RPMI7951 (cell line): ENCODE results near the gene STX18. TPM values are rescaled to one million over a fixed set of nuclear protein-coding genes. Genes with fewer than 3 reads are reported as not detected.
"Not testable (repeated sequence)": the region's sequence is repeated elsewhere in the genome, so short reads cannot be mapped to it uniquely, and the experiment has no call there.

Source experiments
- DNase-seq: peaks from one replicate; pipeline ENCODE4 v3.0.0-alpha.2; 2012; ENCODE audit warnings: low read depth
- total RNA-seq: library from RNA; depleted of rRNA; stranded (reverse); fragments of >200 nt; shearing (Covaris generic); gene quantifications from 2 replicates; pipeline ENCODE4 v1.2.3, GENCODE V29; 2014

STX18 gene
- total RNA-seq, 1 experiment from 2014 or later, result 21.5 TPM

- DNase-seq, result not testable (repeated sequence)
These were observed 119.7 kb downstream of the STX18 start for GRCh38 chr4:4422117-4422516.

DNA sequence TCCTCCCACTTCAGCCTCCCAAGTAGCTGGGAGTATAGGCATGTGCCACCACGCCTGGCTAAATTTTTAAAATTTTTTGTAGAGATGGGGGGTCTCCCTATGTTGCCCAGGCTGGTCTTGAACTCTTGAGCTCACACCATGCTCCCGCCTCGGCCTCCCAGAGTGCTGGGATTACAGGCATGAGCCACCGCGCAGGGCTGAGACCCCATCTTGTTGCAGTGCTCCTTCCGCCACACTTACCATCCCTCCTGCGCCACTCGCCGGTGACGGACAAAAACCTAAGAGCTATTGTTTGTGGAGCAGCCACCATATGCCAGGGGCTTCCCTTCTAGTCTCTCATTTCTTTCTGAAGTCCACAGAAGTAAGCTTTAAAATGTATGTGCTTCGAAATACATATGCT is 120.5 kb downstream of the STX18 start:
- DNase-seq, result no peak

DNA sequence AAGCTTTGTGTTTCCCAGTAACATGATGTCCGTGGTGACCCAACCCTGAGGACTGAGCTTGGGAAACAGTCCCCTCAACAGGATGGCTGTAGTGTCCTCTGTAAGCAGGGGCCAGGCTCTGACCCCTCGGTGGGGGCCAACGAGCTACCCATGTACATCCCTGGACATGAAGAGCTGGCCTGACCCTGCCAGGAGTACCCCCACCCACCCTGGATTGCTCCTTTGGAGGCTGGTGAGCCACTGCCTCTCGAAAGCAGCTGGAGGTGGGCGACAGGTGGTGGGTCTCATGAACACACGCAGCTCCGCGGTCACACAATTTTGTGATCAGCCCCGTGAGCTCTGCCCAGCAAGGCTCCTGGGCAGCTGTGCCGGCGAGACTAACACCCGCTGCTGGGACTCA is 121.4 kb downstream of the STX18 start:
- DNase-seq, result no peak

DNA sequence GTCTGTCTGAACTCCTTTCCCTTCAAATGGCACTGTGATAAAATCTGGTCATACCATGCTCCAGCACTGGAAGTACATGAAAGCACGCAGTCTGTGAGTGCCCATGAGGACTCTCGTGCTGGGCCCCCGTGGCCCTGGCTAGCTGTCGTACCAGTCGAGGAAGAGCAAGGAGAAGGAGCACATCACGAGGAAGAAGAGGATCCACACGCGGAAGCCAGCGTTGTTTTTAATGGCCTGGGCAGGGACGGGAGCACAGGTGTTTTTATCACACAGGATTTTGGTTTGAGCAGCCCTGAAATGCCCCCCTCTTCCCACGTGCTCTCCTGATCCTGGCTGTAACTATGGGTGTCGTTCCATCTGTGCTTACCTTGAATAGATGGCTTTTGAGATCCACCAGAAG is 122.0 kb downstream of the STX18 start:
- DNase-seq, result no peak

- no peak for DNase-seq
These were observed 123.0 kb downstream of the STX18 start for GRCh38 chr4:4418676-4419390.

- no peak for DNase-seq
These were observed 124.0 kb downstream of the STX18 start for GRCh38 chr4:4417886-4418285.

- DNase-seq, result no peak
These were observed 124.9 kb downstream of the STX18 start for GRCh38 chr4:4416981-4417380.

GRCh38 chr4:4415806-4416805 is 125.7 kb downstream of the STX18 start:
- DNase-seq, result no peak

- DNase-seq, result no peak
These were observed 126.6 kb downstream of the STX18 start for GRCh38 chr4:4415107-4415805.

DNA sequence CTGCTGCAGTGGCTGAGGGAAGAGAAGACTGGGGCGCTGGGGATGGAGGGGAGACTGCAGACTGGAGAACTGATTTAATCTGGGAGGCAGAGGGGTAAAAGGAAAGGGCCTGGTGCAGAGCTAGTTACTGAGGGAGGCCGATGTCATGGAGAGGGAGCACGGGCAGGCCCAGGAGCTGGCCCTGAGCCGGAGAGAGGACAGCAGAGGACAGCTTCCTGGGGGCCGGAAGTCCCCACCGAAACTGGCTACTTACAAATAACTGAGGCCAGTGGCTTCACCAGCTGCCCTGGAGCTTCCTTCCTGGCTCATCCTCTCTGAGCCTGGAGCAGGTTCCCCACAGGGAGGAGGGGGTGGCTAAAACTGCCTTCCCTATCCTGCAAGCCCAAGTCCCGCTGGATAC is 128.0 kb downstream of the STX18 start:
- DNase-seq, result no peak

DNA sequence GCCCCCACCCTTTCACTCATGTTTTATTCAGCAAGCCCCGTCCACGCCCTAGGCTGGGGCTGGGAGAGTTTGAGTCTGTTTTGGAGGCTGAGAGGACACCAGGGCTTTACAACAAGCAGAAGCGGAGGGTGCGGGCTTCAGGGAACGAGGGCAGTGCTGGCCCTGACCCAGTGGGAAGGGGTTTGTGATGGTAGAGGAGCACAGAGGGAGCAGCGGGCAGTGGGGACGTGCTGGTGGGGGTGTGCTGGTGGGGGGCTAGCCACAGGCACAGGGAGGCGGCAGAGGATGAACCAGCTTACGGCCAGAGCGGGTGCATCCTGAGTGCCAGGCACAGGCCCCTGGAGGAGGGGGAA is 128.5 kb downstream of the STX18 start:
- no peak for DNase-seq

GRCh38 chr4:4412641-4413372 is 129.0 kb downstream of the STX18 start:
- DNase-seq, result no peak

DNA sequence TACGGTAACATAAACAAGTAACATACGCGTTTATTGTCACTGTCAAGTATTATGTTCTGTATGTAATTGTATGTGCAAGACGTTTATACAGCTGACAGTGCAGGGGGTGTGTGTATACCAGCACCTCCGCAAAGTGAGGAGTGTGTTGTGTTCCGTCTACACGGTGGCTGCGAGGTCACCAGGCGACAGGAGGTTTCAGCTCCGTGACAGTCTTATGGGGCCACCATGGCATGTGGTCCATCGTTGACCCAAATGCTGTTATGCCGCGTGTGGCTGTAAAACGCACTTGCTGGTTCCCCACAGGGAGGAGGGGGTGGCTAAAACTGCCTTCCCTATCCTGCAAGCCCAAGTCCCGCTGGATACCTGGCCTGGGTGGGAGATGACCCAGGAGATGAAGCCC is 129.9 kb downstream of the STX18 start:
- DNase-seq, result no peak

GRCh38 chr4:4410271-4410670 is 131.6 kb downstream of the STX18 start:
- DNase-seq, result no peak

DNA sequence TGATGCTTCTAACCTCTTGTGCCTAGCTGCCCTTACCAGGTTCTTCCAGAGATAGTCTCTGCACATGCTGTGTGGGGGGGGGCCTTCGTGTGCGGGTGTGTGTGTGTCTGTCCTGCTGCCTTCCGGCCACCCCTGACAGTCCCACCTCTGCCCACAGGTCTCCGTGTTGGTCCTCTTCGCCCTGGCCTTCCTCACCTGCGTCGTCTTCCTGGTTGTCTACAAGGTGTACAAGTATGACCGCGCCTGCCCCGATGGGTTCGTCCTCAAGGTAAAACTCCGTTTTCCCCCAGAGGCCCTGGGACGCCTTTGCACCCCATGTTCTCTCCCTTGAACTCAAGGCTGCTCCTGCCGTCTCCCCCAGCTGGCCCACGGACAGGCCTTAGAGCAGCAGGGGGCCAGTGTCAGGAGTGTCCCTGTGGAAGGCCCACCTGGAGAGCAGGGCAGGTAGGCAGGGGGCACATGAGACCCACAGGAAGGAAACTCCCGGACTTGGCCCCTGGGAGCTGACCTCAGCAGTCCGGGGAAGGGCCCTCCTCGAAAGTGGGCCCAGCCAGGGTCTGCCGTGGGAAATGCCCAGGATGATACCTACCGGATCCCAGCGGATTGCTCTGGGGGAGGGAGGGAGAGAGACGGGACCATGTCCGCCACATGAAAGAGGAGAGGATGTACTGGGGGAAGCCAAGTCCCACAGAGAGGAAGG is 132.3 kb downstream of the STX18 start:
- no peak for DNase-seq

GRCh38 chr4:4408576-4409335 is 133.1 kb downstream of the STX18 start:
- no peak for DNase-seq

DNA sequence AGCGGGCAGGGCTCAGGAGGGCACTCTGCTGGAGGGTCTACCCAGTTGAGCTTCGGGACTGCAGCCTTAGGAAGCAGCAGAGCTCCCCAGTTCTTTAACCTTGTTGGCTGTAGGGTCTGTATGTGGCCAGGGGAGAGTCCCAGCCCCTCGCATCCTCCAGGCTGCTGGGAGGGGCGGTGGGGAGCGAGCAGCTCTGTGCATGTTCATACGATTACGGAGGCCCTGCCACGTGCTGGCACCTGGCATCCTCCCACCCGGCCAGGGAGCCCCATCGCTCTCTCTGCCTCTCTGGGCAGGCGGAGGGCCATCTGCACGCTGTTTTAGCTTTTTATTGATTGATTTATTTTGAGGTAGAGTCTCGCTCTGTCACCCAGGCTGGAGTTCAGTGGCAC is 133.7 kb downstream of the STX18 start:
- DNase-seq, result no peak

GRCh38 chr4:4407299-4408131 is 134.3 kb downstream of the STX18 start:
- DNase-seq, result no peak
